Mammary epithelial cell (primary cell): ENCODE results near the gene TRAPPC8.

ENCODE experiments used
- CTCF ChIP-seq, 2 donors: IDR thresholded peaks in 1 of 2; conservative IDR thresholded peaks in 1 of 2; 2 replicates each; pipeline ENCODE4 v1.5.1; 2011 to 2012; ENCODE audit warnings: inconsistent platforms in 2 of 2, low read length in 2 of 2, mild to moderate bottlenecking in 2 of 2, control low read depth in 1 of 2, low read depth in 1 of 2; ENCODE audit not compliant: insufficient read depth in 1 of 2; ENCODE audit errors: extremely low read depth in 1 of 2
- EZH2 ChIP-seq: IDR thresholded peaks from 2 replicates; pipeline ENCODE4 v1.6.1; 2012; ENCODE audit warnings: low read length, inconsistent platforms, borderline replicate concordance

GRCh38 chr18:31976242-31976641 is 33.3 kb upstream of the TRAPPC8 start:
- TF ChIP-seq CTCF (conservative IDR thresholded peaks at IDR 0.05 in 1 of 2, IDR thresholded peaks at IDR 0.05 in 1 of 2; ENCODE audit: extremely low read depth in 1 of 2, insufficient read depth in 1 of 2, low read depth in 1 of 2, low read length in 2 of 2) (no peak), EZH2 (no peak)
